GM12892 (cell line): ENCODE data around the gene ARID1B.

Experiments used
- POLR2A ChIP-seq: IDR thresholded peaks from 2 replicates; pipeline ENCODE4 v1.6.1; 2011; ENCODE audit warnings: low read depth, low read length, control low read depth
- POLR2AphosphoS5 ChIP-seq: IDR thresholded peaks from 2 replicates; pipeline ENCODE4 v1.6.1; 2011; ENCODE audit warnings: low read depth, low read length, control low read depth

- TF ChIP-seq POLR2A (no peak), POLR2AphosphoS5 (no peak)
Measured at GRCh38 chr6:156948807-156949206, 171.6 kb downstream of the ARID1B start.
